Activated CD4-positive, alpha-beta T cell treated with anti-CD3 and anti-CD28 coated beads for 36 hours (primary cell): ENCODE data around the gene PM20D2. TPM values are rescaled to one million over a fixed set of nuclear protein-coding genes. Genes with fewer than 3 reads are reported as not detected.

Source experiments
- ATAC-seq: fragments of 200-7000 bp; cut with Tn5 transposase; one replicate; pipeline ENCODE4 v1.10.0; 2021; ENCODE audit warnings: mild to moderate bottlenecking, moderate library complexity
- CTCF ChIA-PET: fragments of 350-600 bp; sonication (Branson Sonifier 250); formaldehyde crosslinking; loops from one replicate; lab custom pipeline; 2021; ENCODE audit warnings: antibody characterized with exemption; lab: Charles Lee
- POLR2A ChIA-PET: fragments of 350-600 bp; sonication (Branson Sonifier 250); formaldehyde crosslinking; loops from one replicate; lab custom pipeline; 2021; ENCODE audit warnings: antibody characterized with exemption, inconsistent platforms; lab: Charles Lee
- DNase-seq: peaks from one replicate; pipeline ENCODE4 v3.0.0-alpha.2; 2020
- H3K27ac Mint-ChIP-seq: one replicate; pipeline ENCODE4 v1.8.0; 2021; ENCODE audit warnings: mixed read lengths
- H3K27me3 Mint-ChIP-seq: one replicate; pipeline ENCODE4 v1.8.0; 2021; ENCODE audit warnings: mixed read lengths
- H3K36me3 Mint-ChIP-seq: one replicate; pipeline ENCODE4 v1.8.0; 2021; ENCODE audit warnings: low read depth, mixed read lengths
- H3K4me1 Mint-ChIP-seq: one replicate; pipeline ENCODE4 v1.8.0; 2021; ENCODE audit warnings: mixed read lengths
- H3K4me3 Mint-ChIP-seq: one replicate; pipeline ENCODE4 v1.8.0; 2021; ENCODE audit warnings: mild to moderate bottlenecking, moderate library complexity, mixed read lengths
- H3K9me3 Mint-ChIP-seq: one replicate; pipeline ENCODE4 v1.8.0; 2021; ENCODE audit warnings: low read depth, mixed read lengths
- intact Hi-C, 2 experiments: fragments of 100-400 bp; cut with DNase I in 1 of 2; cut with micrococcal nuclease in 1 of 2; formaldehyde crosslinking; loops; one replicate each; pipeline versions ENCODE4 v1.14.2 to v1.15.1; 2022 to 2024; cut with DNase I, micrococcal nuclease
- total RNA-seq, 2 experiments: library from RNA; stranded (reverse); gene quantifications; one replicate each; pipeline ENCODE4 v1.2.3, GENCODE V29; 2021

Gene PM20D2
- total RNA-seq: 10 to 100 TPM; 14.1 to 17.4 TPM

GRCh38 chr6:89145956-89146717 lies at the start of gene PM20D2:
TSS of gene PM20D2 (plus strand) at chr6:89146055. CDS start at chr6:89146145, 90 bp downstream.
- ChIA-PET POLR2A (interaction anchor here (0.6 to 3.1 kb wide), 8 partner anchors 15 to 152 kb away, joined by 3 to 20 read pairs (median 6); partner anchors contain the start of genes PNRC1 and SRSF12), CTCF (interaction anchor here (0.7 to 2.8 kb wide), 10 partner anchors 11 to 222 kb away, joined by 3 to 13 read pairs (median 4); partner anchors contain the start of gene PNRC1)
- ATAC-seq (peak; percentile 70), DNase-seq (peak; percentile 79)
- Mint-ChIP-seq H3K27me3 (no peaks in the 10 kb centered on the region), H3K4me3 (peak within 1 kb of the TSS; percentile 80), H3K4me1 (peaks cover 38% of the 10 kb centered on the region), H3K27ac (peak within 1 kb of the TSS; percentile 97), H3K9me3 (no peaks in the 10 kb centered on the region), H3K36me3 (peaks cover 22% of the 10 kb centered on the region)
- intact Hi-C loops: loop anchor here (1.0 to 10.0 kb wide), 11 partner anchors 29 to 689 kb away; partner anchors contain the start of genes UBE2J1 (in 2 of the 2), PNRC1 (in 1 of the 2) and RNGTT (in 1 of the 2)

- no peaks in the 10 kb centered on the region for H3K36me3 Mint-ChIP-seq
- POLR2A ChIA-PET: interaction anchor here (0.5 to 1.7 kb wide), 5 partner anchors 15 to 47 kb away, joined by 3 to 9 read pairs (median 3); partner anchors contain the start of gene PNRC1
- CTCF ChIA-PET: interaction anchor here (1.0 to 2.4 kb wide), 4 partner anchors 13 to 142 kb away, joined by 3 to 15 read pairs (median 8); partner anchors contain the start of gene PM20D2
- H3K4me3 Mint-ChIP-seq: no peak overlapping the region
- H3K27me3 Mint-ChIP-seq: no peaks in the 10 kb centered on the region
- DNase-seq (no peak), ATAC-seq (peak; percentile 86)
- H3K27ac Mint-ChIP-seq: no peak overlapping the region
- intact Hi-C loops: loop anchor here in 1 of 2 experiments (2.0 to 5.0 kb wide), 2 partner anchors 16 to 49 kb away; partner anchors contain the start of gene PM20D2
- peaks cover 9% of the 10 kb centered on the region for H3K4me1 Mint-ChIP-seq
- H3K9me3 Mint-ChIP-seq: no peaks in the 10 kb centered on the region
Measured at GRCh38 chr6:89098461-89098860, 47.4 kb upstream of the PM20D2 start.

- H3K4me3 Mint-ChIP-seq: no peak overlapping the region
- no peak for ATAC-seq
- DNase-seq: no peak
- no peaks in the 10 kb centered on the region for H3K36me3 Mint-ChIP-seq
- peaks cover 9% of the 10 kb centered on the region for H3K4me1 Mint-ChIP-seq
- POLR2A ChIA-PET: no interaction called here
- no peaks in the 10 kb centered on the region for H3K27me3 Mint-ChIP-seq
- intact Hi-C loops: no loop called here
- CTCF ChIA-PET: interaction anchor here (2.4 kb wide), 1 partner anchor 15 kb away, joined by 15 read pairs; no protein-coding TSS in a partner anchor
- H3K27ac Mint-ChIP-seq: no peak overlapping the region
- no peaks in the 10 kb centered on the region for H3K9me3 Mint-ChIP-seq
Measured at GRCh38 chr6:89100114-89100513, 45.7 kb upstream of the PM20D2 start.

- intact Hi-C loops: loop anchor here in 1 of 2 experiments (2.0 kb wide), 1 partner anchor 51 kb away; no protein-coding TSS in a partner anchor
- DNase-seq: no peak
- Mint-ChIP-seq H3K4me1 (no peaks in the 10 kb centered on the region), H3K27me3 (no peaks in the 10 kb centered on the region), H3K27ac (no peak overlapping the region), H3K9me3 (no peaks in the 10 kb centered on the region), H3K4me3 (no peak overlapping the region), H3K36me3 (no peaks in the 10 kb centered on the region)
- peak; percentile 19 for ATAC-seq
- CTCF ChIA-PET: interaction anchor here (0.6 kb wide), 1 partner anchor 1563 kb away, joined by 3 read pairs; no protein-coding TSS in a partner anchor
- POLR2A ChIA-PET: no interaction called here
Measured at GRCh38 chr6:89110284-89110683, 35.6 kb upstream of the PM20D2 start.

- intact Hi-C loops: loop anchor here in 1 of 2 experiments (2.0 kb wide), 1 partner anchor 53 kb away; no protein-coding TSS in a partner anchor
- H3K4me3 Mint-ChIP-seq: no peak overlapping the region
- CTCF ChIA-PET: interaction anchor here (2.2 kb wide), 1 partner anchor 129 kb away, joined by 6 read pairs; no protein-coding TSS in a partner anchor
- peaks cover 2% of the 10 kb centered on the region for H3K4me1 Mint-ChIP-seq
- no peaks in the 10 kb centered on the region for H3K36me3 Mint-ChIP-seq
- H3K27ac Mint-ChIP-seq: no peak overlapping the region
- POLR2A ChIA-PET: interaction anchor here (0.6 kb wide), 1 partner anchor 30 kb away, joined by 3 read pairs; no protein-coding TSS in a partner anchor
- DNase-seq: no peak
- no peak for ATAC-seq
- no peaks in the 10 kb centered on the region for H3K9me3 Mint-ChIP-seq
- H3K27me3 Mint-ChIP-seq: peaks cover 6% of the 10 kb centered on the region
Measured at GRCh38 chr6:89111933-89112332, 33.9 kb upstream of the PM20D2 start.

GRCh38 chr6:89116702-89117101 lies 29.2 kb upstream of the PM20D2 start:
- CTCF ChIA-PET: interaction anchor here (0.6 to 1.4 kb wide), 4 partner anchors 26 to 307 kb away, joined by 3 to 10 read pairs (median 4); no protein-coding TSS in a partner anchor
- intact Hi-C loops: loop anchor here (1.0 to 5.0 kb wide), 4 partner anchors 28 to 134 kb away; partner anchors contain the start of gene PNRC1 (in 1 of the 2)
- peaks cover 10% of the 10 kb centered on the region for H3K27me3 Mint-ChIP-seq
- H3K4me3 Mint-ChIP-seq: peak overlapping the region; percentile 74
- no peaks in the 10 kb centered on the region for H3K36me3 Mint-ChIP-seq
- no peak overlapping the region for H3K27ac Mint-ChIP-seq
- no peaks in the 10 kb centered on the region for H3K9me3 Mint-ChIP-seq
- DNase-seq: no peak
- no peak for ATAC-seq
- H3K4me1 Mint-ChIP-seq: peaks cover 6% of the 10 kb centered on the region
- POLR2A ChIA-PET: interaction anchor here (1.2 to 2.0 kb wide), 2 partner anchors 29 to 37 kb away, joined by 6 to 8 read pairs; partner anchors contain the start of genes PM20D2 and PNRC1

- Mint-ChIP-seq H3K27ac (no peak within 1 kb of the TSS), H3K36me3 (no peaks in the 10 kb centered on the region), H3K9me3 (no peaks in the 10 kb centered on the region), H3K4me1 (peaks cover 6% of the 10 kb centered on the region), H3K4me3 (peak within 1 kb of the TSS; percentile 74), H3K27me3 (peaks cover 10% of the 10 kb centered on the region)
- intact Hi-C loops: loop anchor here (1.0 to 5.0 kb wide), 4 partner anchors 27 to 135 kb away; partner anchors contain the start of gene PNRC1 (in 1 of the 2)
- ATAC-seq (peak; percentile 89), DNase-seq (peak; percentile 53)
- CTCF ChIA-PET: interaction anchor here (0.6 to 1.4 kb wide), 3 partner anchors 27 to 307 kb away, joined by 3 to 10 read pairs (median 4); no protein-coding TSS in a partner anchor
- POLR2A ChIA-PET: interaction anchor here (0.7 to 2.0 kb wide), 4 partner anchors 28 to 38 kb away, joined by 3 to 8 read pairs (median 5); partner anchors contain the start of genes PM20D2 and PNRC1
Measured at GRCh38 chr6:89117211-89118108, 28.4 kb upstream of the PM20D2 start, which contains the start of gene SRSF12. TSS of gene SRSF12 (minus strand) at chr6:89118071. CDS start at chr6:89117887, 184 bp downstream.

DNA sequence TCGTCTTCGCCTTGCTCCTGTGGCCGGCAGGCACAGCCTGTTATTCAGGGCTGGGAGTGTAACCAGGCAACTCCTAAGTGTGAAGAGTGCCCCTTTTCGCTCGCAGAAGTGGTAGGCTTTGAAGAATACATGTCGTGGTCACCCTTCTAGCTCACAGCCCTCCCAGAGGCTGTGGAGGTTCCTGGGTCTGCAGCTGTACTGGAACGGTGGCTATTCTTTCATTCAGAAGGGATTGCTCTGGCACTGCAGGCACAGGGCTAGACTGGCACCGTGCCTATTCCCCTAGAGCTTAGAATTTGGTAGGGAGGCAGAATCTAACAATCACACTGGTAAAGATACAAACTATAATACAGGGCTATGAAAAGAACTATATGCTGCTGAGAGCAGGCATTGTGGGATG lies 26.9 kb upstream of the PM20D2 start:
- no peak for ATAC-seq
- intact Hi-C loops: loop anchor here in 1 of 2 experiments (5.0 kb wide), 1 partner anchor 137 kb away; no protein-coding TSS in a partner anchor
- Mint-ChIP-seq H3K36me3 (no peaks in the 10 kb centered on the region), H3K4me3 (peak overlapping the region; percentile 3), H3K9me3 (no peaks in the 10 kb centered on the region), H3K4me1 (peaks cover 6% of the 10 kb centered on the region), H3K27ac (no peak overlapping the region), H3K27me3 (peaks cover 10% of the 10 kb centered on the region)
- no peak for DNase-seq
- ChIA-PET POLR2A (interaction anchor here (0.6 kb wide), 1 partner anchor 1878 kb away, joined by 3 read pairs; no protein-coding TSS in a partner anchor), CTCF (interaction anchor here (0.9 kb wide), 1 partner anchor 136 kb away, joined by 3 read pairs; no protein-coding TSS in a partner anchor)

- no peaks in the 10 kb centered on the region for H3K36me3 Mint-ChIP-seq
- H3K27ac Mint-ChIP-seq: no peak overlapping the region
- ATAC-seq (no peak), DNase-seq (no peak)
- H3K27me3 Mint-ChIP-seq: peaks cover 10% of the 10 kb centered on the region
- H3K4me3 Mint-ChIP-seq: no peak overlapping the region
- no peaks in the 10 kb centered on the region for H3K9me3 Mint-ChIP-seq
- ChIA-PET POLR2A (no interaction called here), CTCF (interaction anchor here (0.5 to 1.6 kb wide), 8 partner anchors 12 to 138 kb away, joined by 3 to 9 read pairs (median 4); partner anchors contain the start of gene PM20D2)
- intact Hi-C loops: loop anchor here in 1 of 2 experiments (5.0 kb wide), 1 partner anchor 138 kb away; no protein-coding TSS in a partner anchor
- peaks cover 6% of the 10 kb centered on the region for H3K4me1 Mint-ChIP-seq
Measured at GRCh38 chr6:89120371-89120770, 25.5 kb upstream of the PM20D2 start.
